Retinal pigment epithelial cell (primary cell): ENCODE measurements around the gene CPED1.
"Not testable (repeated sequence)": the region's sequence is repeated elsewhere in the genome, so short reads cannot be mapped to it uniquely, and the experiment has no call there.

ENCODE experiments used
- DNase-seq: peaks from one replicate; pipeline ENCODE4 v3.0.0-alpha.2; 2010; ENCODE audit warnings: low read depth
- H3K4me3 ChIP-seq: 2 replicates; pipeline ENCODE4 v1.5.1; 2011; ENCODE audit warnings: mild to moderate bottlenecking, low read length, control low read depth, moderate library complexity
- TF ChIP-seq, protein P1 (sequence below): conservative IDR thresholded peaks from 2 replicates; pipeline ENCODE4 v1.5.1; 2011; ENCODE audit warnings: low read depth, low read length, control low read depth, inconsistent platforms

Gene CPED1

DNA sequence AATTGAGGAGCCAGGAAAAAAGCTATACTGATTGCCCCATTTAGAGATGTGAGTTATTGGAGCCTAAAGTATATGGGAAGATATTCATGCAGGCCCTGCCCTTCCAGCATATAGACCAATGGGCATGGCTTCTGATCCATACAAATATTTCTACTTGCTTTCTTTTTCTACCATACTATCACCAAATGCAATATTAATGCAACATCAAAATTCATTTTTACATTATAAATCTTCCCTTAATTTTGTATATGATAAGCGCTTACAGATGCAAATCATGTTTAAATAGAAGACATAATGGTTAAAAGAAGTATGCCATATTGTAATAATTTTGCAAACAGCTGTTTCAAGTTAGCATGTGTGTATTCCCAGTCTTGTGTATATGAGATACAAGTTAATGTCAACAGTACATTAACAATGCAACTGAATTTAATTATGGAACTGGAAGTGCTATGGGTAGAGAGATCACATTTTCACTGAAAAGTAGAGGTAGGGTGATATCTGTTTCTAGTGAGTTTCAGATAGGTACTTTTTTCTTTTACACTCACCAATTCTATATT, 315.7 kb downstream of the CPED1 start:
- no peak for DNase-seq
- no peak overlapping the region for H3K4me3 ChIP-seq
- TF ChIP-seq, protein P1, sequence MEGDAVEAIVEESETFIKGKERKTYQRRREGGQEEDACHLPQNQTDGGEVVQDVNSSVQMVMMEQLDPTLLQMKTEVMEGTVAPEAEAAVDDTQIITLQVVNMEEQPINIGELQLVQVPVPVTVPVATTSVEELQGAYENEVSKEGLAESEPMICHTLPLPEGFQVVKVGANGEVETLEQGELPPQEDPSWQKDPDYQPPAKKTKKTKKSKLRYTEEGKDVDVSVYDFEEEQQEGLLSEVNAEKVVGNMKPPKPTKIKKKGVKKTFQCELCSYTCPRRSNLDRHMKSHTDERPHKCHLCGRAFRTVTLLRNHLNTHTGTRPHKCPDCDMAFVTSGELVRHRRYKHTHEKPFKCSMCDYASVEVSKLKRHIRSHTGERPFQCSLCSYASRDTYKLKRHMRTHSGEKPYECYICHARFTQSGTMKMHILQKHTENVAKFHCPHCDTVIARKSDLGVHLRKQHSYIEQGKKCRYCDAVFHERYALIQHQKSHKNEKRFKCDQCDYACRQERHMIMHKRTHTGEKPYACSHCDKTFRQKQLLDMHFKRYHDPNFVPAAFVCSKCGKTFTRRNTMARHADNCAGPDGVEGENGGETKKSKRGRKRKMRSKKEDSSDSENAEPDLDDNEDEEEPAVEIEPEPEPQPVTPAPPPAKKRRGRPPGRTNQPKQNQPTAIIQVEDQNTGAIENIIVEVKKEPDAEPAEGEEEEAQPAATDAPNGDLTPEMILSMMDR, result no peak

DNA sequence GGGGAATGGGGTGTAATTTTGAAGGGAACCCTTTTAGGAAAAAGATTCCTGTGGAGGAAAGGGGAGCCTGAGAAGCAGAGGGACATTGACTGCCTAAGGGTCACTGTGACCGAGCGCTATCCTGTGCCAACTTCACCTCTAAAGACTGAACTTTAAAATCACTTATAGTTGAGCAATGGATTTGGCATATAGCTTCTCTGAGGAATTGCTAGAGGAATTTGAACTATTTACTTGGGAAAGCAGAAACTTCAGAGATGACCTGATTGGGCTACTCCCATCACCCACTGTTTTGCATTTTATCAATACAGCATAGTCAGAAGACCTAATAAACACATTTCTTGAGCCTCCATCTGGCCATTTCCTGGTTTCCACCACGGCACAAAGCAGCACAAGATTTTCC, 316.6 kb downstream of the CPED1 start:
- no peak overlapping the region for H3K4me3 ChIP-seq
- TF ChIP-seq, protein P1, result no peak
- no peak for DNase-seq

DNA sequence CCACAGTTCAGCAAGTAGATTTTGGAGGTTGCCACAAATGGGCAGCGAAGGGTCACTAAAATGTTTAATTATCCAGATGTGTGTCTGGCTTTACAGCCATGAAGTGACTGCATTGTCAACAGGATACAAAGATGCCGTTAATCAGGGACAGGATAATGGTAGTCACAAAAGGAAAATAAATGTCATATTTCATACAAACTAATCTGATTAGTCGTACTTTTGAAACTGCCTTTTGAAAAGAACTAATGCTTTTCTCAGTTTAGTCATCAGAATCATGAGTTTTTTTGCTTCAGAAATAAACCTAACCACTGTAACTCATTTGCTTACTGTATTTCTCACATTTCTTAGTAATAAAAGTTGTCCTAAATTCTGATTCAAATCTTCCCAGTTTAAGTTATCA, 318.1 kb downstream of the CPED1 start:
- no peak for DNase-seq
- H3K4me3 ChIP-seq, result no peak overlapping the region
- TF ChIP-seq, protein P1, result no peak

DNA sequence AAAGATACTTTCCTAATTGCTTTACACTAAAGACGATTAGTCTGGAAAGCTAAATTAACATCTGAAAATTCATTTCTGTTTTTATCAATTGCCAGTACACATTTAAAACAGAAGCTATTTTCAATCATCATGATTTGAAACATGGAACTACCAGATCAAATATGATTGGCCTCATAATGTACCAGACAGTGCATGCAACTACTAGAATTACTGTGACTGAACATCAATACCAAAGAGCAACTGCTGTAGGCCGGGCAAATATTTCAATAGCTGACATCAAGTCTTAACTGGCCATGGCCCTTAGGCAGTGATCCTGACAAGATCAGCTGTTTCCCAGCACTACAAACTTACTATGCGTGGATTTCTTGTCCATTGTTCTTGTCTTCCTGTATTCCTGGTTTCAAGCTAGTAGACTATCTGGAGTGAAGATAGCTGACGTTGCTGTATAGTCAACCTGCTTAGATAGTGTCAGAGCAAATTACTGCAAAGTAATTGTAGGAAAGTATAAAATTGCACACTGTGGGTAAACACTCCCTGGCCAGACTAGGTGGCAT, 318.6 kb downstream of the CPED1 start:
- DNase-seq, result no peak

DNA sequence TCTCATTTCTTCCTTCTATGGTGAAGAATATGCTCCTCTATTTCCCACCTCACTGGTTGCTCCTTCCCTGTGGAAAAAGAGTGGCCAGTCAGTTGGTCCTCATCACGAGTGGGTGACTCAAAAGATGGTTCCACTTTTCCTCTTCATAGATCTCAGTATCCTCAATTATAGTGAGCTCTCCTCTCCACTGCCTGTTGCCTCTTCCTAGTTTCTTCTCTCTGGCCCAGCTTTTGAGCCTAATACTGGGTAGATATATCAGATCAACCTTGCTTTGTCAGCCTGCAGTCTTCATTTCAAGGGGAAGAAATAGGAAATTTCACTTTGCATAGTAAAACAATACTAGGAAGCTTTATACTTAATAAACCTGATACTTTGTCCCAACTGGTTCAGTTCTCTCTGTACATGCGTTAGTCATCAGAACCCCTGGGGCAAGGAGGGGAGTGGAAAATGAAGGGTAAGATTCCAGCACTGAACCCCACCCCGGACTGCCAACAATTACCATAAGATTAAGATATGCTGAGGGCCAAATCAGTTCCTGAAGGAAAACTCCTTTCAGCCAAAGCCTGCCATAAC, 324.8 kb downstream of the CPED1 start:
- TF ChIP-seq, protein P1, result no peak
- no peak overlapping the region for H3K4me3 ChIP-seq
- no peak for DNase-seq

More for the DNA sequence above, 318.6 kb downstream of the CPED1 start:
- TF ChIP-seq, protein P1, result no peak
- no peak overlapping the region for H3K4me3 ChIP-seq

DNA sequence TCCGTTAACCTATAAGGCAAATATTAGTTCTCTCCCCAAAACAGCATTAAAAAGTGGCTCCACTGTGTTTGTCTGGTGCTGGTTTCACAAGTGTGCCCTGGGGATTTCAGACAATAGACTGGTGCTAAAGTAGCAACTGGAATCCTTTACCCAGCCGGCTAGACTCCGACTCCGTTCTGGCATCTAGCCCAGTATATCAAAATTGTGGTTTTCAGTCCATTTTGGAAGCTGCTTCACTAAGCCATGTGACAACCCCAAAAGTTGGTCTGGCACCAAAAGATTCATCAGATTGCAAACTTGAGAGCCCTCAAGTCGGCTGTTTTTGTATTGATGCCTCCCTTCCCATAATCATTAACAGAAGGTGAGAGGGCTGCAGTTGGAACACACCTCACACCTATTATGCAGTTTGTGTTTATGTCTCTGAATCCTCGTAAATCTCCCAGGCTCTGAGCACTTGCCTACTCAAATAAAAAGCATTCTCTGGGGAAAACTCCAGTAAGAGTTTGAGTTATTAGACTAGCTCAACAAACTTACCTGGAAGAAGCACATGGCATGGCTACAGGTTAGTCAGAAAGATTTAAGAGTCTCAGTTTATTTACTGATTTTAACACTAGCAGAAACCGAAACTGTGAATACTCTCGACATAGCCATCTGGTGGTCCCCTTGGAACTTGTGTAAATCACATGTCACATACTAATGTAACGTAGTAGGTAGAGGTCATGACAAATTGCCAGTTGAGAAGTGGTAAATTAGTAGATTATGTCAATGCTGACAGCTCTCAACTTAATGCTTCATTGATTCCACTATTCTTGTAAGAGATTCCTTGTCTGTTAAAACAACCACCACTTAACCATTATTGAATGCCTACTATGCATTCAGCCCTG, 325.5 kb downstream of the CPED1 start:
- no peak for DNase-seq
- no peak overlapping the region for H3K4me3 ChIP-seq

DNA sequence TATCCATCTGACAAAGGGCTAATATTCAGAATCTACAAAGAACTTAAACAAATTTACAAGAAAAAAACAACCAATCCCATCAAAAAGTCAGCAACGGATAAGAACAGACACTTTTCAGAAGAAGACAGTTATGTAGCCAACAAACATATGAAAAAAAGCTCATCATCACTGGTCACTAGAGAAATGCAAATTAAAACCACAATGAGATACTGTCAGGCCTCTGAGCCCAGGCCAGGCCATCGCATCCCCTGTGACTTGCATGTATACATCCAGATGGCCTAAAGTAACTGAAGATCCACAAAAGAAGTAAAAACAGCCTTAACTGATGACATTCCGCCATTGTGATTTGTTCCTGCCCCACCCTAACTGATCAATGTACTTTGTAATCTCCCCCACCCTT, 326.7 kb downstream of the CPED1 start:
- not testable (repeated sequence) for DNase-seq, H3K4me3 ChIP-seq

More for the DNA sequence above, 325.5 kb downstream of the CPED1 start:
- TF ChIP-seq, protein P1, result no peak
